ENCODE results near the gene AKR1B15. TPM values are rescaled to one million over a fixed set of nuclear protein-coding genes. Genes with fewer than 3 reads are reported as not detected.

AKR1B15 gene
- total RNA-seq, 1 experiment from 2014 or later: not detected

DNA sequence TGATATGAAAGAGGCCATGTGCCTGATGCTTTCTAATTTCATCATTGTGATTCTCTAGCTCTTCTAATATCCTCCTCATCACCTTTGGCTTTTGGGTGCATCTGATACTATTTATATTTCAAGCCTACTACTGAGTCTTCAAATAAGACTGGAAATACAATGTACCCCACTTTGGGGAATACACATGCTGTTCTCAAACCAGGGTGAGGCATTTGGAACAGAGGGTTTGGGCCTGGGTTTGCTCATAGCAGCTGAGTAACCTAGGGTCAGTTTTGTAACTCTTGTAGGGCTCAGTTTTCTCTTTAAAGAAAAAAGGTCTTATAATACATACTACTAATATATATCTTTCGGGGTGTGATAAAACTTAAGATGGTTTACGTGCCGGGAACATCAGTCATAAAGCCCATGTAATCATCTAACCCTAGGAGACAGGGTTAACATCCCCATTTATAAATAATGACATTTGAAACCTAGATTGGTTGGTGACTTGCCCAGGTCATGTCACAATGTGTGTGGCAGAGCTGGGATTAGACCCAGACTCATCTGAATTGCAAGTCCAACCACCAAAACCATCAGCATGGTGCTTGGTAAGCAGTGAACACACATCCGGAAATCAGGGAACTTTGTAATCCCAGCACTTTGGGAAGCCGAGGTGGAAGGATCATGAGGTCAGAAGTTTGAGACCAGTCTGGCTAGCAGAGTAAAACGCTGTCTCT is 23.0 kb downstream of the AKR1B15 start:
- Histone ChIP-seq H3K9me2 (replicated peaks; ENCODE audit: insufficient read depth, low read length) (no peaks in the 10 kb centered on the region), H2AFZ (ENCODE audit: low read length) (no peak overlapping the region), H3K4me2 (ENCODE audit: low read depth, low read length, poor library complexity, severe bottlenecking) (no peak overlapping the region), H3K4me1 (ENCODE audit: low read length) (no peaks in the 10 kb centered on the region), H3K27ac (ENCODE audit: low read length) (no peak overlapping the region), H3K27me3 (ENCODE audit: low read length) (no peaks in the 10 kb centered on the region), H3K36me3 (ENCODE audit: insufficient read depth, low read length) (no peaks in the 10 kb centered on the region), H3K79me2 (ENCODE audit: low read length) (no peaks in the 10 kb centered on the region), H3K9me3 (ENCODE audit: low read length) (no peaks in the 10 kb centered on the region), H4K20me1 (ENCODE audit: insufficient read depth, low read depth, low read length) (no peaks in the 10 kb centered on the region), H3K4me3 (ENCODE audit: low read length) (no peak overlapping the region), H3K9ac (ENCODE audit: low read length) (no peak overlapping the region)
- DNase-seq: no peak

DNA sequence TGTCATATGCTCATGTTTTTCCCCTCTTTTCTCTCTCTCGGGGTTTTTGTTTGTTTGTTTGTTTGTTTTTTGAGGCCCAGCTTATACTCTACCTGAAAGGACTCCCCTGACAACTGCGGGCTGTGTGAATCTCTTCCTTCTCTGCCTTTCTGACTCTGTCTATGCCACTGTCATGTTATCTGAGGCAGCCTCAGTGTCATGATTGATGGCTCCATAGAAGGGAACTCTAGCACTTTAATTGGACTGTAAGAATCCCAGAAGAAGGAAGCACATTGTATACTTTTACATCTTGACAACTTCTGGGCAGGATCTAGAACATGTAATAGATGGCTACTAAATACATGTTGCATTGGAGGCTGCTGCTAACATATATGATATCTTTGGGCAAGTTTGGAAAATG is 25.4 kb downstream of the AKR1B15 start:
- DNase-seq: no peak
- H3K79me2 ChIP-seq (ENCODE audit: low read length): no peaks in the 10 kb centered on the region
- no peak overlapping the region for H2AFZ ChIP-seq (ENCODE audit: low read length)
- no peak overlapping the region for H3K9ac ChIP-seq (ENCODE audit: low read length)
- H3K4me2 ChIP-seq (ENCODE audit: low read depth, low read length, poor library complexity, severe bottlenecking): no peak overlapping the region
- no peaks in the 10 kb centered on the region for H3K27me3 ChIP-seq (ENCODE audit: low read length)
- H3K27ac ChIP-seq (ENCODE audit: low read length): no peak overlapping the region
- H4K20me1 ChIP-seq (ENCODE audit: insufficient read depth, low read depth, low read length): no peaks in the 10 kb centered on the region
- no peaks in the 10 kb centered on the region for H3K9me2 ChIP-seq (replicated peaks; ENCODE audit: insufficient read depth, low read length)
- no peak overlapping the region for H3K4me3 ChIP-seq (ENCODE audit: low read length)
- no peaks in the 10 kb centered on the region for H3K9me3 ChIP-seq (ENCODE audit: low read length)
- no peaks in the 10 kb centered on the region for H3K4me1 ChIP-seq (ENCODE audit: low read length)
- no peaks in the 10 kb centered on the region for H3K36me3 ChIP-seq (ENCODE audit: insufficient read depth, low read length)

DNA sequence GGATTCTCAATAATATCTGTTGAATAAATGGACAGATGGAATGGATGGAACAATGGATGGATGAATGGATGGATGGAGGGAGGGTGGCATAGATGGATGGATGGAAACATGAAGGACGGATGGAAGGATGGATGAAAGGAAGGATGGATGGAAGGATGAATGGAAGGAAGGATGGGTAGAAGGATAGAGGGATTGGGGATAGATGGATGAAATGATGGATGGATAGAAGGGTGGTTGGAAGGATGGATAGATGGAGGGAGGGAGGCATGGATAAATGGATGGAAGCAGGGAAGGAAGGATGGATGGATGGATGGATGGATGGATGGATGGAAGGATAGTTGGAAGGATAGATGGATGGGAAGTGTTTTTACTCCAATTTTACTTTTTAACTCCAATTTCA is 35.4 kb downstream of the AKR1B15 start:
- Histone ChIP-seq H3K79me2 (ENCODE audit: low read length) (no peaks in the 10 kb centered on the region), H3K9me3 (ENCODE audit: low read length) (no peaks in the 10 kb centered on the region), H4K20me1 (ENCODE audit: insufficient read depth, low read depth, low read length) (no peaks in the 10 kb centered on the region), H3K36me3 (ENCODE audit: insufficient read depth, low read length) (no peaks in the 10 kb centered on the region), H3K27me3 (ENCODE audit: low read length) (no peaks in the 10 kb centered on the region), H2AFZ (ENCODE audit: low read length) (no peak overlapping the region), H3K4me1 (ENCODE audit: low read length) (no peaks in the 10 kb centered on the region), H3K4me2 (ENCODE audit: low read depth, low read length, poor library complexity, severe bottlenecking) (no peak overlapping the region), H3K9me2 (replicated peaks; ENCODE audit: insufficient read depth, low read length) (no peaks in the 10 kb centered on the region), H3K9ac (ENCODE audit: low read length) (no peak overlapping the region), H3K4me3 (ENCODE audit: low read length) (no peak overlapping the region), H3K27ac (ENCODE audit: low read length) (no peak overlapping the region)
- no peak for DNase-seq

DNA sequence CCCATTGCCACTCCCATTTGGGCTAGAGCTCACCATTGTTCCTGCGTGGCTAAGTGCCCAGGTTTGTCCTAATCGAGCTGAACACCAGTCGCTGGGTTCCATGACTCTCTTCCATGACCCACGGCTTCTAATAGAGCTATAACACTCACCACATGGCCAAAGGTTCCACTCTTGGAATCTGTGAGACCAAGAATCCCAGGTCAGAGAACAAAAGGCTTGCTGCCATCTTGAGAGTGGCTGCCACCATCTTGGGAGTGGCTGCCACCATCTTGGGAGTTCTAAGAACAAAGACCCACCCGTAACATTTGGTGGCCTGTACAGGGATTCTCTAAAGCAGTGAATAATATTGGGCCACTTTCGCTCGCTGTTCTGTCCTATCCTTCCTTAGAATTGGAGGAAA is 37.0 kb downstream of the AKR1B15 start:
- Histone ChIP-seq H3K4me2 (ENCODE audit: low read depth, low read length, poor library complexity, severe bottlenecking) (no peak overlapping the region), H2AFZ (ENCODE audit: low read length) (no peak overlapping the region), H3K9me2 (replicated peaks; ENCODE audit: insufficient read depth, low read length) (no peaks in the 10 kb centered on the region), H3K4me1 (ENCODE audit: low read length) (no peaks in the 10 kb centered on the region), H3K27ac (ENCODE audit: low read length) (no peak overlapping the region), H3K9me3 (ENCODE audit: low read length) (no peaks in the 10 kb centered on the region), H3K79me2 (ENCODE audit: low read length) (no peaks in the 10 kb centered on the region), H4K20me1 (ENCODE audit: insufficient read depth, low read depth, low read length) (no peaks in the 10 kb centered on the region), H3K9ac (ENCODE audit: low read length) (no peak overlapping the region), H3K27me3 (ENCODE audit: low read length) (no peaks in the 10 kb centered on the region), H3K4me3 (ENCODE audit: low read length) (no peak overlapping the region), H3K36me3 (ENCODE audit: insufficient read depth, low read length) (no peaks in the 10 kb centered on the region)
- DNase-seq: no peak

DNA sequence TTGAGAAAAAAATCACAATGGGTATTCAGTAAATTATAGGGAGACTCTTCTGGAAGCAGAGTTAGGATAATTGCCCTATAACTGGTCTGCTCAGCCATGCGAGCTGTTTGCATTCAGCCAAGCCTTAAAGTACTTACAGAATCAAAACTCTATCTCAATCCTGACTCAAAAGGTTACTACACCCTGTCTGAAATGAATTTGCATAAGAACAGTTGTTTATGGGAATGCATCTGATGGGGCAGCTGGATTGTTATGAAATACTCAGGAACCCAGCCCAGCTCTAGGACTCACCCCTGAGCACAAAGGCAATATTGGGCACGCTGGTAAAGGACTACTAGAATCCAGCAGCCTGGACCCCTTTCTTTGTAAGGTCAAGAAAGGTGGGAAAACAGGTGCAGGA is 38.8 kb downstream of the AKR1B15 start:
- no peak overlapping the region for H2AFZ ChIP-seq (ENCODE audit: low read length)

DNA sequence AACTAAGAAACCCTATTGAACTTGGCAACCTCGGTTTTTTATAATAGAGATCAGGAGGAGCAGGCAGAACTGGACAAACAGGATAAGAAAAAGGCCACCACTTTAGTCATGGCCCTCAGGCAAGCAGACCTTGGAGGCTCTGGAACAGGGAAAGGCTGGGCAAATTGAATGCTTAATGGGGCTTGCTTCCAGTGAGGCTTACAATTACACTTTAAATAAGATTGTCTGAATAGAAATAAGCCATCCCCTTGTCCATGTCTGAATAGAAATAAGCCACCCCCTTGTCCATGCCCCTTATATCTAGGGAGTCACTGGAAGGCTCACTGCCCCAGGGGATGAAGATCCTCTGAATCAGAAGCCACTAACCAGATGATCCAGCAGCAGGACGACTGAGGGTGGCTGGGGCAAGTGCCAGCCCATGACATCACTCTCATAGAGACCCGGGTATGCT is 40.6 kb downstream of the AKR1B15 start:
- no peak overlapping the region for H3K4me2 ChIP-seq (ENCODE audit: low read depth, low read length, poor library complexity, severe bottlenecking)
- H3K9ac ChIP-seq (ENCODE audit: low read length): no peak overlapping the region
- H3K4me3 ChIP-seq (ENCODE audit: low read length): no peak overlapping the region
- H3K4me1 ChIP-seq (ENCODE audit: low read length): no peaks in the 10 kb centered on the region
- H4K20me1 ChIP-seq (ENCODE audit: insufficient read depth, low read depth, low read length): no peaks in the 10 kb centered on the region
- H3K9me2 ChIP-seq (replicated peaks; ENCODE audit: insufficient read depth, low read length): no peaks in the 10 kb centered on the region
- DNase-seq: no peak
- no peaks in the 10 kb centered on the region for H3K36me3 ChIP-seq (ENCODE audit: insufficient read depth, low read length)
- H3K27ac ChIP-seq (ENCODE audit: low read length): no peak overlapping the region
- no peaks in the 10 kb centered on the region for H3K79me2 ChIP-seq (ENCODE audit: low read length)
- H3K9me3 ChIP-seq (ENCODE audit: low read length): no peaks in the 10 kb centered on the region
- H2AFZ ChIP-seq (ENCODE audit: low read length): no peak overlapping the region
- no peaks in the 10 kb centered on the region for H3K27me3 ChIP-seq (ENCODE audit: low read length)

More for the DNA sequence above, 38.8 kb downstream of the AKR1B15 start:
- H3K27me3 ChIP-seq (ENCODE audit: low read length): no peaks in the 10 kb centered on the region
- no peak overlapping the region for H3K4me2 ChIP-seq (ENCODE audit: low read depth, low read length, poor library complexity, severe bottlenecking)
- no peaks in the 10 kb centered on the region for H3K4me1 ChIP-seq (ENCODE audit: low read length)
- DNase-seq: no peak
- no peaks in the 10 kb centered on the region for H3K9me3 ChIP-seq (ENCODE audit: low read length)
- H3K9me2 ChIP-seq (replicated peaks; ENCODE audit: insufficient read depth, low read length): no peaks in the 10 kb centered on the region
- H3K36me3 ChIP-seq (ENCODE audit: insufficient read depth, low read length): no peaks in the 10 kb centered on the region
- H3K27ac ChIP-seq (ENCODE audit: low read length): no peak overlapping the region
- H3K4me3 ChIP-seq (ENCODE audit: low read length): no peak overlapping the region
- H3K9ac ChIP-seq (ENCODE audit: low read length): no peak overlapping the region
- H3K79me2 ChIP-seq (ENCODE audit: low read length): no peaks in the 10 kb centered on the region
- no peaks in the 10 kb centered on the region for H4K20me1 ChIP-seq (ENCODE audit: insufficient read depth, low read depth, low read length)

DNA sequence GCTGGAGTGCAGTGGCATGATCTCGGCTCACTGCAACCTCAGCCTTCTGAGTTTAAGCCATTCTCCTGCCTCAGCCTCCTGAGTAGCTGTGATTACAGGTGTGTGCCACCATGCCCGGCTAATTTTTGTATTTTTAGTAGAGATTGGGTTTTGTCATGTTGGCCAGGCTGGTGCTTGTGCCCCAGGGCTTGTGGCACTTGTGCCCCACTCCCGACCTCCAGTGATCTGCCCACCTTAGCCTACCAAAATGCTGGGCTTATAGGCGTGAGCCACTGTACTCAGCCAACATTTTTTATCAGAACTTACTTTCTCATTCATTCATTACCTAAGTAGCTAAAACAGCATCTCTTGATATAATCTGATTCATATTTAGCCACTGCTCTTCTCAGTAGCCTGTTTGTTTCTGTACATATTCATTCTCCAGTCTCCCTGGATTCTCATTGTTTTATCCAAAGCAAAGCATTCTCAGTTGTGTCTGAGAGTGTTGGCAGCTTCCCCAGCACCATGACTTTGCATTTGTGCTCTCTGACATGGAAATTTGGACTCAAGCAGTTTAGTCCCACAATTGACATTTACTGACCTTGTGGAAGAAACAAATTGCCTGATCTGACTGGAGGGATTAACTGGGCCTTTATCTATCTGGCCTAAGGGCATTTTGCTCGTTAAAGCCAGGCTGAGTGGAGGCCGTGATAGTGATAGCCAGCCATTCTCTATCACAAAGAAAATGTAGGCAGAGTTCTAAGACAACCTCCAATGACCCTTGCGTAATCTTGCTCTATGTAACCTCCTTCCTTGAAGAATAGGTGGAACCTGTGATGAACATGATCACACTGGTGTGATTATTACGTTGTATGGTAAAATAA is 44.9 kb downstream of the AKR1B15 start:
- no peaks in the 10 kb centered on the region for H3K27me3 ChIP-seq (ENCODE audit: low read length)
- H4K20me1 ChIP-seq (ENCODE audit: insufficient read depth, low read depth, low read length): no peaks in the 10 kb centered on the region

DNA sequence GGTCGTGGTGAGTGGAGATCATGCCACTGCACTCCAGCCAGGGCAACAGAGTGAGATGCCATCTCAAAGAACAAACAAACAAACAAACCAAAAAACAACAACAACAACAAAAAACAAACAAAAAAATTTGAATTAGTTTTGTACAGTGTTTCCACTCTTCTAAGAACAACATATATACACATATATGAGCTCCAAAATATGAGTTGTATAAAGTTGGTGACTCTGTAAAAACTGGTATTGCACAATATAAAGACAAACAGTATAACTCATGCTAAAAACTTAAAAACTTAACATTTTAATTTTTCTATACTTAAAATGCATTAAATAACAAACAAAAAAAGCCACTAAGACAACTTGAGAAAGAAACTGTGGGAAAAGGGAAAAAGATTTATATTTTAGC is 46.0 kb downstream of the AKR1B15 start:
- peaks cover 5% of the 10 kb centered on the region for H3K4me1 ChIP-seq (ENCODE audit: low read length)
- no peak for DNase-seq
- H3K9ac ChIP-seq (ENCODE audit: low read length): no peak overlapping the region
- H3K9me2 ChIP-seq (replicated peaks; ENCODE audit: insufficient read depth, low read length): no peaks in the 10 kb centered on the region
- H3K4me2 ChIP-seq (ENCODE audit: low read depth, low read length, poor library complexity, severe bottlenecking): no peak overlapping the region
- H3K36me3 ChIP-seq (ENCODE audit: insufficient read depth, low read length): no peaks in the 10 kb centered on the region
- H3K9me3 ChIP-seq (ENCODE audit: low read length): no peaks in the 10 kb centered on the region
- H3K79me2 ChIP-seq (ENCODE audit: low read length): no peaks in the 10 kb centered on the region
- H2AFZ ChIP-seq (ENCODE audit: low read length): no peak overlapping the region
- no peaks in the 10 kb centered on the region for H4K20me1 ChIP-seq (ENCODE audit: insufficient read depth, low read depth, low read length)
- no peaks in the 10 kb centered on the region for H3K27me3 ChIP-seq (ENCODE audit: low read length)
- no peak overlapping the region for H3K4me3 ChIP-seq (ENCODE audit: low read length)
- H3K27ac ChIP-seq (ENCODE audit: low read length): no peak overlapping the region

More for the DNA sequence above, 44.9 kb downstream of the AKR1B15 start:
- no peak overlapping the region for H2AFZ ChIP-seq (ENCODE audit: low read length)
- no peaks in the 10 kb centered on the region for H3K9me3 ChIP-seq (ENCODE audit: low read length)
- no peak overlapping the region for H3K4me3 ChIP-seq (ENCODE audit: low read length)
- no peak overlapping the region for H3K27ac ChIP-seq (ENCODE audit: low read length)
- H3K9me2 ChIP-seq (replicated peaks; ENCODE audit: insufficient read depth, low read length): no peaks in the 10 kb centered on the region
- H3K36me3 ChIP-seq (ENCODE audit: insufficient read depth, low read length): no peaks in the 10 kb centered on the region
- no peaks in the 10 kb centered on the region for H3K79me2 ChIP-seq (ENCODE audit: low read length)
- DNase-seq: no peak
- no peak overlapping the region for H3K4me2 ChIP-seq (ENCODE audit: low read depth, low read length, poor library complexity, severe bottlenecking)
- no peak overlapping the region for H3K9ac ChIP-seq (ENCODE audit: low read length)
- H3K4me1 ChIP-seq (ENCODE audit: low read length): peaks cover 5% of the 10 kb centered on the region

Data from Karpas-422 (cell line).